Vagina (tissue), 2 donors: ENCODE data around the gene PTPRG. TPM values are rescaled to one million over a fixed set of nuclear protein-coding genes. Genes with fewer than 3 reads are reported as not detected.

ENCODE experiments used
- DNase-seq, 2 donors: peaks; one replicate each; pipeline ENCODE4 v3.0.0-alpha.2; 2017; ENCODE audit errors: extremely low spot score in 2 of 2
- H3K27ac ChIP-seq: fragments of 200-600 bp; sonication (generic); one replicate; pipeline ENCODE4 v1.5.1; 2019
- H3K27me3 ChIP-seq: fragments of 200-600 bp; sonication (generic); one replicate; pipeline ENCODE4 v1.5.1; 2019
- H3K36me3 ChIP-seq, 2 donors: fragments of 200-600 bp; sonication (generic); one replicate each; pipeline ENCODE4 v1.5.1; 2017 to 2019
- H3K4me1 ChIP-seq: fragments of 200-600 bp; sonication (generic); one replicate; pipeline ENCODE4 v1.5.1; 2019
- H3K4me3 ChIP-seq, 2 donors: fragments of 200-600 bp; sonication (generic); 1 replicate in 1 of 2; 2 replicates in 1 of 2; pipeline ENCODE4 v1.5.1; 2016 to 2019
- H3K9me3 ChIP-seq: fragments of 200-600 bp; sonication (generic); one replicate; pipeline ENCODE4 v1.5.1; 2019
- CTCF ChIP-seq, 3 experiments: fragments of 450-650 bp in 2 of 3; fragments of 200-600 bp in 1 of 3; sonication (generic) in 1 of 3; IDR thresholded peaks; one replicate each; pipeline ENCODE4 v1.5.1; 2017 to 2019; ENCODE audit warnings: antibody characterized with exemption in 3 of 3, mild to moderate bottlenecking in 2 of 3, moderate library complexity in 2 of 3
- POLR2A ChIP-seq, 2 donors: fragments of 450-650 bp; IDR thresholded peaks; one replicate each; pipeline ENCODE4 v1.6.1; 2017; ENCODE audit warnings: antibody characterized with exemption in 2 of 2, mild to moderate bottlenecking in 2 of 2, moderate library complexity in 2 of 2
- POLR2AphosphoS5 ChIP-seq, 2 donors: sonication (generic); formaldehyde crosslinking; IDR thresholded peaks; one replicate each; pipeline ENCODE4 v1.9.0; 2017; ENCODE audit warnings: antibody characterized with exemption in 2 of 2, mild to moderate bottlenecking in 2 of 2, low read depth in 1 of 2; ENCODE audit not compliant: insufficient read depth in 1 of 2
- intact Hi-C: fragments of 100-400 bp; cut with DNase I; formaldehyde crosslinking; loops from one replicate; pipeline ENCODE4 v1.15.1; 2023
- total RNA-seq: library from RNA; depleted of rRNA; stranded (reverse); fragments of >200 nt; gene quantifications from one replicate; pipeline ENCODE4 v1.2.3, GENCODE V29; 2016

The PTPRG gene
- total RNA-seq, 1 donor from 2014 or later = 47.6 TPM

GRCh38 chr3:61820306-61820992, 259.1 kb downstream of the PTPRG start:
- H3K4me3 ChIP-seq = no peak overlapping the region
- H3K9me3 ChIP-seq = no peaks in the 10 kb centered on the region
- H3K27me3 ChIP-seq = no peaks in the 10 kb centered on the region
- TF ChIP-seq CTCF (IDR thresholded peaks at IDR 0.05) = no peak
- TF ChIP-seq POLR2AphosphoS5 (IDR thresholded peaks at IDR 0.05; ENCODE audit: insufficient read depth in 1 of 2, low read depth in 1 of 2) = no peak
- no peak overlapping the region for H3K27ac ChIP-seq
- peaks cover 13% of the 10 kb centered on the region for H3K4me1 ChIP-seq
- intact Hi-C loops = no loop called here
- no peaks in the 10 kb centered on the region for H3K36me3 ChIP-seq
- DNase-seq = no peak

GRCh38 chr3:61821823-61822251, 260.5 kb downstream of the PTPRG start:
- no peaks in the 10 kb centered on the region for H3K27me3 ChIP-seq
- no peak overlapping the region for H3K4me3 ChIP-seq
- H3K36me3 ChIP-seq = no peaks in the 10 kb centered on the region
- no peak for DNase-seq
- intact Hi-C loops = no loop called here
- TF ChIP-seq CTCF (IDR thresholded peaks at IDR 0.05) = no peak
- TF ChIP-seq POLR2A (IDR thresholded peaks at IDR 0.05) = no peak
- TF ChIP-seq POLR2AphosphoS5 (IDR thresholded peaks at IDR 0.05; ENCODE audit: insufficient read depth in 1 of 2, low read depth in 1 of 2) = peak in 1 of 2 donors; percentile 15
- H3K4me1 ChIP-seq = peaks cover 13% of the 10 kb centered on the region
- H3K27ac ChIP-seq = no peak overlapping the region
- H3K9me3 ChIP-seq = no peaks in the 10 kb centered on the region

GRCh38 chr3:61822588-61822987, 261.2 kb downstream of the PTPRG start:
- Histone ChIP-seq H3K9me3 (no peaks in the 10 kb centered on the region), H3K27me3 (no peaks in the 10 kb centered on the region), H3K4me3 (no peak overlapping the region), H3K4me1 (peaks cover 13% of the 10 kb centered on the region), H3K27ac (no peak overlapping the region), H3K36me3 (no peaks in the 10 kb centered on the region)
- intact Hi-C loops = no loop called here
- TF ChIP-seq POLR2AphosphoS5 (IDR thresholded peaks at IDR 0.05; ENCODE audit: insufficient read depth in 1 of 2, low read depth in 1 of 2) (no peak), POLR2A (IDR thresholded peaks at IDR 0.05) (no peak), CTCF (IDR thresholded peaks at IDR 0.05) (no peak)
- no peak for DNase-seq

GRCh38 chr3:61824553-61825135, 263.3 kb downstream of the PTPRG start:
- TF ChIP-seq POLR2AphosphoS5 (IDR thresholded peaks at IDR 0.05; ENCODE audit: insufficient read depth in 1 of 2, low read depth in 1 of 2) (no peak), POLR2A (IDR thresholded peaks at IDR 0.05) (no peak), CTCF (IDR thresholded peaks at IDR 0.05) (no peak)
- DNase-seq = no peak
- Histone ChIP-seq H3K9me3 (no peaks in the 10 kb centered on the region), H3K36me3 (no peaks in the 10 kb centered on the region), H3K27me3 (no peaks in the 10 kb centered on the region), H3K4me3 (no peak overlapping the region), H3K27ac (no peak overlapping the region), H3K4me1 (peaks cover 13% of the 10 kb centered on the region)
- intact Hi-C loops = loop anchor here (5.0 kb wide), 1 partner anchor 1982 kb away; no protein-coding TSS in a partner anchor

GRCh38 chr3:61826161-61826560, 264.8 kb downstream of the PTPRG start:
- Histone ChIP-seq H3K4me1 (peaks cover 13% of the 10 kb centered on the region), H3K36me3 (no peaks in the 10 kb centered on the region), H3K9me3 (no peaks in the 10 kb centered on the region), H3K27me3 (no peaks in the 10 kb centered on the region), H3K27ac (no peak overlapping the region), H3K4me3 (no peak overlapping the region)
- intact Hi-C loops = loop anchor here (5.0 kb wide), 1 partner anchor 1984 kb away; no protein-coding TSS in a partner anchor
- no peak for DNase-seq
- TF ChIP-seq POLR2A (IDR thresholded peaks at IDR 0.05) (no peak), CTCF (IDR thresholded peaks at IDR 0.05) (no peak), POLR2AphosphoS5 (IDR thresholded peaks at IDR 0.05; ENCODE audit: insufficient read depth in 1 of 2, low read depth in 1 of 2) (no peak)
